Panc1 (cell line): ENCODE measurements around the gene TCEANC2. TPM values are rescaled to one million over a fixed set of nuclear protein-coding genes. Genes with fewer than 3 reads are reported as not detected.

Experiments used
- ATAC-seq: fragments of 200-7000 bp; cut with Tn5 transposase; 2 replicates; pipeline ENCODE4 v1.9.1; 2020; ENCODE audit warnings: mild to moderate bottlenecking, moderate library complexity
- BruUV-seq: library from RNA; stranded (reverse); fragments of 400-500 nt; replicated peaks from 2 replicates; lab custom pipeline; 2021; lab: Mats Ljungman, UMichigan
- CTCF ChIA-PET: fragments of 300-600 bp; sonication (Branson Sonifier 250); formaldehyde crosslinking; loops from one replicate; lab custom pipeline; 2022; ENCODE audit warnings: antibody characterized with exemption; lab: Charles Lee
- POLR2A ChIA-PET: fragments of 300-600 bp; sonication (Branson Sonifier 250); formaldehyde crosslinking; loops from one replicate; lab custom pipeline; 2022; ENCODE audit warnings: antibody characterized with exemption; lab: Charles Lee
- DNase-seq: peaks from one replicate; pipeline ENCODE4 v3.0.0-alpha.2; 2010; ENCODE audit warnings: low read depth, low spot score
- H3K27ac ChIP-seq: 2 replicates; pipeline ENCODE4 v1.5.1; 2011; ENCODE audit warnings: mild to moderate bottlenecking, low read length, inconsistent platforms
- H3K27me3 ChIP-seq: fragments of 200-500 bp; sonication (Bioruptor generic); 2 replicates; pipeline ENCODE4 v1.6.0; 2014; ENCODE audit warnings: low read length, inconsistent platforms; ENCODE audit not compliant: control insufficient read depth, insufficient read depth
- H3K36me3 ChIP-seq: fragments of 200-500 bp; sonication (Bioruptor generic); 2 replicates; pipeline ENCODE4 v1.5.1; 2014; ENCODE audit warnings: inconsistent platforms, mild to moderate bottlenecking, low read length, moderate library complexity; ENCODE audit not compliant: control insufficient read depth, insufficient read depth
- H3K4me1 ChIP-seq: 2 replicates; pipeline ENCODE4 v1.5.1; 2011; ENCODE audit warnings: inconsistent platforms, mild to moderate bottlenecking, low read length, moderate library complexity; ENCODE audit not compliant: control insufficient read depth, insufficient read depth
- H3K4me3 ChIP-seq, 2 experiments: 2 replicates each; pipeline ENCODE4 v1.5.1; 2011 to 2012; ENCODE audit warnings: low read depth in 2 of 2, low read length in 2 of 2, mild to moderate bottlenecking in 2 of 2, inconsistent platforms in 1 of 2, moderate library complexity in 1 of 2
- H3K9me3 ChIP-seq: fragments of 200-500 bp; sonication (Bioruptor generic); 2 replicates; pipeline ENCODE4 v1.5.1; 2014; ENCODE audit warnings: low read depth, mild to moderate bottlenecking, inconsistent platforms, low read length, moderate library complexity; ENCODE audit not compliant: control insufficient read depth, insufficient read depth
- CTCF ChIP-seq: fragments of 450-650 bp; IDR thresholded peaks from 2 replicates; pipeline ENCODE4 v1.5.1; 2017; ENCODE audit warnings: mild to moderate bottlenecking
- POLR2AphosphoS5 ChIP-seq: IDR thresholded peaks from 2 replicates; pipeline ENCODE4 v1.6.1; 2012; ENCODE audit warnings: mild to moderate bottlenecking, low read depth, low read length, moderate library complexity
- REST ChIP-seq, 2 experiments: IDR thresholded peaks; 2 replicates each; pipeline ENCODE4 v1.6.1; 2011 to 2012; ENCODE audit warnings: low read depth in 2 of 2, control low read depth in 1 of 2, low read length in 1 of 2, mild to moderate bottlenecking in 1 of 2, moderate library complexity in 1 of 2; ENCODE audit not compliant: insufficient read depth in 1 of 2
- SIN3A ChIP-seq: IDR thresholded peaks from 2 replicates; pipeline ENCODE4 v1.6.1; 2012; ENCODE audit warnings: low read depth, mild to moderate bottlenecking, low read length, moderate library complexity, borderline replicate concordance; ENCODE audit not compliant: insufficient read depth
- TCF7L2 ChIP-seq: IDR thresholded peaks from 2 replicates; pipeline ENCODE4 v1.6.1; 2011; ENCODE audit warnings: mild to moderate bottlenecking, low read depth, low read length, inconsistent platforms
- in situ Hi-C: cut with HindIII; loops from 2 replicates; pipeline ENCODE4 v1.10.0; 2016; ENCODE audit warnings: low sequenced_read_pairs, low pct_unique_long_range_greater_than_20kb
- intact Hi-C: fragments of 100-400 bp; cut with micrococcal nuclease; formaldehyde crosslinking; loops from one replicate; pipeline ENCODE4 v1.10.0; 2022; ENCODE audit not compliant: unreplicated experiment
- total RNA-seq: library from RNA; stranded (reverse); gene quantifications from one replicate; pipeline ENCODE4 v1.2.1, GENCODE V29; 2021; ENCODE audit not compliant: unreplicated experiment

TCEANC2 gene
- total RNA-seq, 1 experiment from 2014 or later = 5.1 TPM

- no peak for DNase-seq
- no peaks in the 10 kb centered on the region for H3K27me3 ChIP-seq
- no peak for ATAC-seq
- no peaks in the 10 kb centered on the region for H3K36me3 ChIP-seq
- TF ChIP-seq REST (IDR thresholded peaks at IDR 0.05; ENCODE audit: insufficient read depth in 1 of 2, low read depth in 2 of 2, low read length in 1 of 2) (no peak), SIN3A (no peak), TCF7L2 (no peak), POLR2AphosphoS5 (no peak), CTCF (no peak)
- H3K4me3 ChIP-seq = no peak overlapping the region
- ChIA-PET POLR2A (no interaction called here), CTCF (no interaction called here)
- BruUV-seq = no TSS peak
- intact Hi-C loops (no loop called here), in situ Hi-C loops (no loop called here)
- H3K27ac ChIP-seq = no peak overlapping the region
- H3K9me3 ChIP-seq = no peaks in the 10 kb centered on the region
- no peaks in the 10 kb centered on the region for H3K4me1 ChIP-seq
Observed at GRCh38 chr1:54144366-54144765, 91.0 kb downstream of the TCEANC2 start.

- no peak for TF ChIP-seq CTCF
- no peak for TF ChIP-seq REST (IDR thresholded peaks at IDR 0.05; ENCODE audit: insufficient read depth in 1 of 2, low read depth in 2 of 2, low read length in 1 of 2)
- TF ChIP-seq TCF7L2 = no peak
- no peak for TF ChIP-seq POLR2AphosphoS5
- TF ChIP-seq SIN3A = no peak
- in situ Hi-C loops (no loop called here), intact Hi-C loops (no loop called here)
- Histone ChIP-seq H3K27ac (no peak overlapping the region), H3K36me3 (no peaks in the 10 kb centered on the region), H3K4me1 (no peaks in the 10 kb centered on the region), H3K9me3 (no peaks in the 10 kb centered on the region), H3K27me3 (no peaks in the 10 kb centered on the region), H3K4me3 (no peak overlapping the region)
- CTCF ChIA-PET = no interaction called here
- BruUV-seq = no TSS peak
- no peak for ATAC-seq
- POLR2A ChIA-PET = no interaction called here
- no peak for DNase-seq
Observed at GRCh38 chr1:54149734-54150133, 96.3 kb downstream of the TCEANC2 start.
